ENCODE data around the gene CORO1C. TPM values are rescaled to one million over a fixed set of nuclear protein-coding genes. Genes with fewer than 3 reads are reported as not detected.
"Not testable (repeated sequence)": the region's sequence is repeated elsewhere in the genome, so short reads cannot be mapped to it uniquely, and the experiment has no call there.

The CORO1C gene
- total RNA-seq, 4 donors from 2014 or later: 24.7 to 47.6 (median 30.9) TPM

GRCh38 chr12:108634341-108634751, 97.0 kb downstream of the CORO1C start:
- no peak for TF ChIP-seq POLR2A (IDR thresholded peaks at IDR 0.05)
- TF ChIP-seq CTCF (IDR thresholded peaks at IDR 0.05 in 4 of 5, conservative IDR thresholded peaks at IDR 0.05 in 1 of 5): no peak
- peak overlapping the region in 3 of 4 donors; percentile 31 to 48 (median 44) for H3K27ac ChIP-seq
- DNase-seq (peak; percentile 35 to 57), ATAC-seq (peak; percentile 38 to 66)
- no peaks in the 10 kb centered on the region for H3K9me3 ChIP-seq
- H3K4me1 ChIP-seq: peaks cover 12 to 15% of the 10 kb centered on the region in 2 donors
- H3K4me3 ChIP-seq: no peak overlapping the region
- in situ Hi-C loops (cut with MboI; ENCODE audit: low sequenced_read_pairs in 4 of 4) (loop anchor here (25.0 kb wide), 2 partner anchors 328 to 453 kb away; partner anchors contain the start of genes ALKBH2 (in 2 of the 4) and UNG (in 2 of the 4)), intact Hi-C loops (cut with DNase I; ENCODE audit: low total_unique reads) (no loop called here)
- no peaks in the 10 kb centered on the region for H3K36me3 ChIP-seq
- peaks cover 0 to 11% (median 0%) of the 10 kb centered on the region in 3 donors for H3K27me3 ChIP-seq

DNA sequence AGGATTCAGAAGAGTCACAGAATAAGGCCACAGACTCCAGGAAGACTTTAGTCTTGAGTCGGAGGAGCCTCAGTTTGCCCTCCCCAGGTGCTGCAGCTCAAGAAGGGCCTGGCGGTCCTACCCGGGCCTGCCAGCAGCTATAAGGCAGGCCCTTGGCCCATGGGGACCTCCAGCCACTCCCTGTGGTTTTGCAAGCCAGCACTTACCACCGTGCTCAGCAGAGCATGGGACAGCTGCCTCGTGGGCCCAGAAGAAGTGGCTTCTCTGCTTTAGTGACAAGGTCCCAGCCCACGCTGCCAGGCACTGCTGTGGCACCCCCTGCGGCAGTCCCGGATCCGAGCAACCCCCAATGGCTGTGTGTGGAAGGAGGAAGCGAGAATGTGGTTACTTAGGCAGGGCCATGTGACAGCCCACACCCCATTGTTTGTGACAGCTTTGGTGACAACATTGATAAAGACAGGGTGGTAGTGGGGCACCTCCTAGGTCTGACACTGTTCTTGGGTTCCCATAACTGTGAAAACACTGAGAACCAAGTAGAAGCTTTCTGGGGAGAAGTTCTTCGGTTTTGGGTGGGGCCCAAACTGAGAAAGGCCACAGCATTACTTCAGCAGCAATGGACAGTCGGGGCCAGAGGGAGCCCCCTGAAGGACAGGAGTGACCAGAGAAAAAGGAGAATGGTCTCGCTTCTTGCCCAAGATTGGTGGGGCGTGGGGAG, 97.6 kb downstream of the CORO1C start, which contains the start of gene SELPLG:
Gene SELPLG, minus strand, starts transcription at position 361 of the 715 bp plus-strand sequence. CDS start 9,587 bp downstream, outside the sequence.
- DNase-seq (peak; percentile 36 to 59), ATAC-seq (peak in 1 of 2 donors; percentile 26)
- H3K27ac ChIP-seq: peak within 1 kb of the TSS in 3 of 4 donors; percentile 31 to 48 (median 44)
- no peaks in the 10 kb centered on the region for H3K36me3 ChIP-seq
- peaks cover 12 to 14% of the 10 kb centered on the region in 2 donors for H3K4me1 ChIP-seq
- H3K9me3 ChIP-seq: no peaks in the 10 kb centered on the region
- in situ Hi-C loops (cut with MboI; ENCODE audit: low sequenced_read_pairs in 4 of 4): loop anchor here (25.0 kb wide), 2 partner anchors 329 to 454 kb away; partner anchors contain the start of genes ALKBH2 (in 2 of the 4) and UNG (in 2 of the 4)
- intact Hi-C loops (cut with DNase I; ENCODE audit: low total_unique reads): no loop called here
- no peak for TF ChIP-seq CTCF (IDR thresholded peaks at IDR 0.05 in 4 of 5, conservative IDR thresholded peaks at IDR 0.05 in 1 of 5)
- peak in 1 of 2 donors; percentile 10 for TF ChIP-seq POLR2A (IDR thresholded peaks at IDR 0.05)
- H3K27me3 ChIP-seq: peaks cover 0 to 11% (median 0%) of the 10 kb centered on the region in 3 donors
- peak within 1 kb of the TSS in 1 of 4 donors; percentile 24 for H3K4me3 ChIP-seq

DNA sequence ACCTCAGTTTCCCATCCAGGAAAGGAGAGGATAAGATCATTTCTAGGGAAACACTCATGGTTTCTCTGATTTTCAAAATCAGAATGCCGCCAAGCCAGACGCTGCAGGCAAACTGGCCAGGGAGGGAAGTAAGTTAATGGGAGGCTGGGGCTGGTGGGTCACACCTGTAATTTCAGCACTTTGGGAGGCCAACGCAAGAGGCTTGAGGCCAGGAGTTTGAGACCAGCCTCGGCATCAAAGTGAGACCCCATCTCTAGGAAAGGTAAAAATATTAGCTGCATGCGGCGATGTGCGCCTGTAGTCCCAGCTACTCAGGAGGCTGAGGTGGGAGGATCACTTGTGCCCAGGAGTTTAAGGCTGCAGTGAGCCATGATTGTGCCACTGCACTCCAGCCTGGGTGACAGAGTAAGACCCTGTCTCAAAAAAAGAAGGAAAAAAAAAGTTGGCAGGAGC, 98.2 kb downstream of the CORO1C start:
- DNase-seq (no peak), ATAC-seq (no peak)
- Histone ChIP-seq H3K36me3 (no peaks in the 10 kb centered on the region), H3K9me3 (no peaks in the 10 kb centered on the region), H3K4me3 (peak overlapping the region in 1 of 4 donors; percentile 24), H3K27ac (peak overlapping the region in 1 of 4 donors; percentile 18), H3K4me1 (peaks cover 6 to 9% of the 10 kb centered on the region in 2 donors), H3K27me3 (peaks cover 0 to 7% (median 0%) of the 10 kb centered on the region in 3 donors)
- in situ Hi-C loops (cut with MboI; ENCODE audit: low sequenced_read_pairs in 4 of 4) (loop anchor here (25.0 kb wide), 2 partner anchors 329 to 454 kb away; partner anchors contain the start of genes ALKBH2 (in 2 of the 4) and UNG (in 2 of the 4)), intact Hi-C loops (cut with DNase I; ENCODE audit: low total_unique reads) (no loop called here)
- no peak for TF ChIP-seq POLR2A (IDR thresholded peaks at IDR 0.05)
- no peak for TF ChIP-seq CTCF (IDR thresholded peaks at IDR 0.05 in 4 of 5, conservative IDR thresholded peaks at IDR 0.05 in 1 of 5)

DNA sequence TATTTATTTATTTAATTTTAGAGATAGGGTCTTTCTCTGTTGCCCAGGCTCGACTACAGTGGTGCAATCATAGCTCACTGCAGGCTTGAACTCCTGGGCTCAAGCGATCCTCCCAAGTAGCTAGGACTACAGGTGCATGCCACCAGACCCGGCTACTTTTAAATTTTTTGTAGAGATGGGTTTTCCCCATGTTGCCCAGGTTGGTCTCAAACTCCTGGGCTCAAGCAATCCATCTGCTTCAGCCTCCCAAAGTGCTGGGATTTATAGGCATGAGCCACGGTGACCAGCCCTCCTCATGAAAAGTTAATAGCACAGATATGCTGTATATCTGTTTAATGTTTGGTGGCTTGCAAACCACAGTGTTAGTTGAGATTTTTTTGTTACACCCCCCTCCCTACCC, 100.1 kb downstream of the CORO1C start:
- H3K27ac ChIP-seq; H3K36me3 ChIP-seq; H3K4me1 ChIP-seq; intact Hi-C loops (cut with DNase I; ENCODE audit: low total_unique reads); H3K27me3 ChIP-seq; H3K9me3 ChIP-seq; ATAC-seq; DNase-seq: not testable (repeated sequence)
- H3K4me3 ChIP-seq: peak overlapping the region in 1 of 4 donors; percentile 24
- in situ Hi-C loops (cut with MboI; ENCODE audit: low sequenced_read_pairs in 4 of 4): loop anchor here (25.0 kb wide), 2 partner anchors 331 to 456 kb away; partner anchors contain the start of genes ALKBH2 (in 2 of the 4) and UNG (in 2 of the 4)
